Esophagus muscularis mucosa (tissue), 4 donors: ENCODE measurements around the gene ATP2B2.

ENCODE experiments used
- EP300 ChIP-seq: sonication (generic); formaldehyde crosslinking; IDR thresholded peaks from one replicate; pipeline ENCODE4 v1.6.1; 2017; ENCODE audit warnings: antibody characterized with exemption
- POLR2A ChIP-seq: fragments of 450-650 bp; IDR thresholded peaks from one replicate; pipeline ENCODE4 v1.6.1; 2017; ENCODE audit warnings: antibody characterized with exemption, moderate library complexity, mild to moderate bottlenecking, low read depth
- POLR2AphosphoS5 ChIP-seq, 2 donors: sonication (generic); formaldehyde crosslinking; IDR thresholded peaks; one replicate each; pipeline ENCODE4 v1.6.1; 2017; ENCODE audit warnings: antibody characterized with exemption in 2 of 2
- TF ChIP-seq, protein P1 (sequence below), 3 experiments: fragments of 200-600 bp in 2 of 3; fragments of 450-650 bp in 1 of 3; sonication (generic) in 2 of 3; IDR thresholded peaks; one replicate each; pipeline ENCODE4 v1.5.1; 2017 to 2019; ENCODE audit warnings: antibody characterized with exemption in 3 of 3, mild to moderate bottlenecking in 2 of 3, moderate library complexity in 1 of 3

DNA sequence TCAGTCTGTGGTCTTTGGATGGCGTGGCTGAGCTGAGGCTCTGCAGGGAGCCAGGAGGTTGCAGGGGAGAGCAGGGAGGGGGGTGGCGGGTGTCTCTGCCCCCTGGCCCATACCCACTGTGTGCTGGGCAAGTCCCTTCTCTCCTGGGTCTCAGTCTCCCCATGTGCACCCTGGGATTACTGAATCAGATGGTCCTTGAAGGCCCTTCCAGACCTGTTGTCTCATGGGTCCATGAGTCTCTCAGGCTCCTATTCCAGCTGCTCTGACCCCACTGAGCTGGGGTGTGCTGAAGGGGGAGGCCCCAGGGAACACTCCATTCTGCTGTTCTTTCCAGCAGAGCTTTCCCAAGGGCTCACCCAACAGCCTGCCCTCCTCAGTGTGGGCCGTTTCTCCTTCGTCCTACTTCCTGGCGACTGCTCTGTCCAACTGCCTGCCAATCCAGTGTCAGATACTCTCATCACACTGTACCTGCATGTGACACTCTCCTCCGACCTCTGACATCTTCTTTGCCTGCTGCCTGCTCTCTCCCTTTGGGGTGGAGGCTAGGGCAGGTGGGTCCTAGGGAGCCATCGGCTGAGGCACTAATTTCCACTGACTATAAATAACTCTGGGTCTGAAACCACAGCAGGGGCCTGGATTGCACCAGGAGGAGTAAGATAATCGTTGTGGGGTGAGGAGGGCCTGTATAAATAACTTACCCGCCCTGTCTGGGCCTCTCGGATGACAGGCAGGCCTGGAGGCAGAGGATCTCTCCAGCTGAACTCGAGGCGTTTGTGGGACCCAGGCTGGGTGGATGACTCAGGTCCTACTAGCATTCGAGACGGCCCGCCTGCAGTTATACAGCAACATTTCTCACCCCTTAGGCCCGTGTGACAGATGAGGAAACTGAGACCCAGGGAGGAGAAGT lies 67.1 kb downstream of the ATP2B2 start:
- TF ChIP-seq, protein P1, sequence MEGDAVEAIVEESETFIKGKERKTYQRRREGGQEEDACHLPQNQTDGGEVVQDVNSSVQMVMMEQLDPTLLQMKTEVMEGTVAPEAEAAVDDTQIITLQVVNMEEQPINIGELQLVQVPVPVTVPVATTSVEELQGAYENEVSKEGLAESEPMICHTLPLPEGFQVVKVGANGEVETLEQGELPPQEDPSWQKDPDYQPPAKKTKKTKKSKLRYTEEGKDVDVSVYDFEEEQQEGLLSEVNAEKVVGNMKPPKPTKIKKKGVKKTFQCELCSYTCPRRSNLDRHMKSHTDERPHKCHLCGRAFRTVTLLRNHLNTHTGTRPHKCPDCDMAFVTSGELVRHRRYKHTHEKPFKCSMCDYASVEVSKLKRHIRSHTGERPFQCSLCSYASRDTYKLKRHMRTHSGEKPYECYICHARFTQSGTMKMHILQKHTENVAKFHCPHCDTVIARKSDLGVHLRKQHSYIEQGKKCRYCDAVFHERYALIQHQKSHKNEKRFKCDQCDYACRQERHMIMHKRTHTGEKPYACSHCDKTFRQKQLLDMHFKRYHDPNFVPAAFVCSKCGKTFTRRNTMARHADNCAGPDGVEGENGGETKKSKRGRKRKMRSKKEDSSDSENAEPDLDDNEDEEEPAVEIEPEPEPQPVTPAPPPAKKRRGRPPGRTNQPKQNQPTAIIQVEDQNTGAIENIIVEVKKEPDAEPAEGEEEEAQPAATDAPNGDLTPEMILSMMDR (IDR thresholded peaks at IDR 0.05): no peak
- TF ChIP-seq POLR2AphosphoS5 (IDR thresholded peaks at IDR 0.05) (no peak), POLR2A (no peak), EP300 (no peak)
